ENCODE measurements around the gene ATP11B.

ATP11B gene

GRCh38 chr3:182913889-182914288, 120.6 kb downstream of the ATP11B start:
- DNase-seq: no peak

GRCh38 chr3:182914341-182914740, 121.0 kb downstream of the ATP11B start:
- no peak for DNase-seq

- DNase-seq: no peak
These were observed 123.8 kb downstream of the ATP11B start for GRCh38 chr3:182917134-182917533.

GRCh38 chr3:182919866-182920357, 126.6 kb downstream of the ATP11B start:
- DNase-seq: no peak

- DNase-seq: no peak
These were observed 127.3 kb downstream of the ATP11B start for GRCh38 chr3:182920515-182921084.

- DNase-seq: no peak
These were observed 128.5 kb downstream of the ATP11B start for GRCh38 chr3:182921665-182922355.

GRCh38 chr3:182925330-182925943, 132.1 kb downstream of the ATP11B start:
- no peak for DNase-seq

- no peak for DNase-seq
These were observed 132.6 kb downstream of the ATP11B start for GRCh38 chr3:182925944-182926337.

GRCh38 chr3:182935803-182936202, 142.5 kb downstream of the ATP11B start:
- DNase-seq: no peak

GRCh38 chr3:182936239-182936917, 143.1 kb downstream of the ATP11B start:
- no peak for DNase-seq

GRCh38 chr3:182936918-182937285, 143.6 kb downstream of the ATP11B start:
- DNase-seq: no peak

- no peak for DNase-seq
These were observed 144.2 kb downstream of the ATP11B start for GRCh38 chr3:182937293-182938051.

GRCh38 chr3:182940266-182940808, 147.0 kb downstream of the ATP11B start:
- DNase-seq: no peak

GRCh38 chr3:182941719-182942118, 148.4 kb downstream of the ATP11B start:
- DNase-seq: no peak

GRCh38 chr3:182947888-182948287, 154.6 kb downstream of the ATP11B start:
- DNase-seq: no peak

- no peak for DNase-seq
These were observed 155.0 kb downstream of the ATP11B start for GRCh38 chr3:182948305-182948704.

GRCh38 chr3:182949688-182950087, 156.4 kb downstream of the ATP11B start:
- no peak for DNase-seq

- DNase-seq: no peak
These were observed 161.4 kb downstream of the ATP11B start for GRCh38 chr3:182954553-182955235.

- no peak for DNase-seq
These were observed 163.9 kb downstream of the ATP11B start for GRCh38 chr3:182957226-182957625.

GRCh38 chr3:182957676-182958266, 164.5 kb downstream of the ATP11B start:
- no peak for DNase-seq

- no peak for DNase-seq
These were observed 166.4 kb downstream of the ATP11B start for GRCh38 chr3:182959474-182960350.
